GM21423 (cell line): ENCODE measurements around the gene TGM1.

ENCODE experiments used
- ATAC-seq: cut with Tn5 transposase; IDR thresholded peaks from one replicate; pipeline ENCODE4 v1.9.1; 2021; ENCODE audit warnings: mild to moderate bottlenecking, moderate library complexity; ENCODE audit not compliant: unreplicated experiment

TGM1 gene

DNA sequence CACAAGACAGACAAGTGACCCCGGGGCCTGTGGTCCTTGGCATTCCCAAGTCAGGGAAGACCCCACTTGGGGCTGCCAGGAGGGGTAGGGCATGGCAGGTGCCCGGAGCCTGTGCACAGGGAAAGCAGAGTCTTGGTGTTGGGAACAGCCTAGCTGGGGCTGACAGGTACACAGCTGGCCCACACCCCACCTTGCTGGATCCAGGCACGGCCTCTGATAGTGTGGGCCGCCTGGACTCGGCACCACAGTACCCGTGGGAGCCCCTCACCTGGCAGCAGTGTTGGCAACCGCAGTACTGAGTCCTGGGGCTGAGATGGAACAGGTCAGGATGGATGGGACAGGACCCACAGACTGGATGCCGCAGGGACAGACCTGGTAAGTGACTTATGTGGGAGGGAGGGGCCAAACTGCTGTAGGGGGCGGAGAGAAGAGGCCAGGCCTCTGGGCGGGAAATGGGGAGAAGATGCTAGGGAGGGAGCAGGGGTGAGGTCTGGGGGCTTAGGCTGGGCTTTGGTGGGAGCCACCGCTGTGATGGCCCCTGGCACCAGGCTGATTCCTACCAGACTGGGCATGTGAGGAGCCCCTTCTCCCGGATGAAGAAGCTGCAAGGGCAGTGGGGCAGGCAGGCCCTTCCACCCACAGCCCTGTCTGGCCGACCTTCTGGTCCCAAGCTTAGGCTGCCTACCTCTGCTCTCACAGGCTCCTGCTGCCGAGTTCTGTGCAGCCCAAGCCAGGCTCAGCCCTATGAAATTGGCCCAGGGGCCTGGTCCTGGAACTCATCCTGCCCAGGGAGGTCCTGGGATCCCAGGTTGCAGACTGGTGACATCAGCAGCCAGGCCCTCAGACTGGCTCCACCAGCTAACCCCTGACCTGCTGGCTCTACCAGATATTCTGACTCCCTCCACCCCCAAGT lies at the start of gene TGM1:
Gene TGM1 (minus strand): TSS at position 357 of the 913 bp plus-strand sequence. CDS start 825 bp downstream, outside the sequence.
- ATAC-seq: no peak

DNA sequence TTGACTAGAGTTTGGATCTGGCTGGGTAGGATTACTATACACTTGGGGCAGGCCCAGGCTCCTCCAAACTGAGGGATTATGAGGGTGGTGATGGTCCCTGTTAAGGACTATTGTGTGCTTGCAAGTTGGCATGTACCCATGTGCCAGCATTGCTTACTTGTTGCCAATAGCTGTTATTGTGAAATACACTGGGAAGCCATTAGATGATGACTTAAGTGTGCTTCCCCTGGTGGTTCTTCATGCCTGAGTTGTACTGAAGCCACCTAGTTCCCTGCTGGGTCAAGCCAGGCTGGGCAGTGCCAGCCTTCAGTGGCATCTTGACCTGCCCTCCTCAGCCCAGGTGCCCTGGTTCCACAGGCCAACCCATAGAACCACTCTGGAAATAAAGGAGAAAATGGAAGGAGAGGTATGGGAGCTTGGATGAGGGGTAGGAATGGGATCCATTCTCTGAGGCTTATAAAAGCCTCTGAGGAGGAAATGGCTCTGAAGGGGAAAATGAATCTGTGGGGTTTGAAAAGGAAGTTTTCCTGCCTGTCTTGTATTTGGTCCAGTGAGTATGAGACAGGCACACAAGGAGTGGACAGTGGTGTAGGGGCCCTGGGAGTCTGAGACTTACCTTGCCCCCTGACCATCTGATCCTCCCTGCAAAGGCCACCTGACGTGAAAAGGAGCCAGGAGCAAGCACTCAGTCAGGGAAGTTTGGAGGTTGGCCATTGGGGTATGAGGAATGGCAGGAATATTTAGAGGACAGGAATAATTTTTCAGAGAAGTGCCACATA lies 49.0 kb upstream of the TGM1 start:
- no peak for ATAC-seq

DNA sequence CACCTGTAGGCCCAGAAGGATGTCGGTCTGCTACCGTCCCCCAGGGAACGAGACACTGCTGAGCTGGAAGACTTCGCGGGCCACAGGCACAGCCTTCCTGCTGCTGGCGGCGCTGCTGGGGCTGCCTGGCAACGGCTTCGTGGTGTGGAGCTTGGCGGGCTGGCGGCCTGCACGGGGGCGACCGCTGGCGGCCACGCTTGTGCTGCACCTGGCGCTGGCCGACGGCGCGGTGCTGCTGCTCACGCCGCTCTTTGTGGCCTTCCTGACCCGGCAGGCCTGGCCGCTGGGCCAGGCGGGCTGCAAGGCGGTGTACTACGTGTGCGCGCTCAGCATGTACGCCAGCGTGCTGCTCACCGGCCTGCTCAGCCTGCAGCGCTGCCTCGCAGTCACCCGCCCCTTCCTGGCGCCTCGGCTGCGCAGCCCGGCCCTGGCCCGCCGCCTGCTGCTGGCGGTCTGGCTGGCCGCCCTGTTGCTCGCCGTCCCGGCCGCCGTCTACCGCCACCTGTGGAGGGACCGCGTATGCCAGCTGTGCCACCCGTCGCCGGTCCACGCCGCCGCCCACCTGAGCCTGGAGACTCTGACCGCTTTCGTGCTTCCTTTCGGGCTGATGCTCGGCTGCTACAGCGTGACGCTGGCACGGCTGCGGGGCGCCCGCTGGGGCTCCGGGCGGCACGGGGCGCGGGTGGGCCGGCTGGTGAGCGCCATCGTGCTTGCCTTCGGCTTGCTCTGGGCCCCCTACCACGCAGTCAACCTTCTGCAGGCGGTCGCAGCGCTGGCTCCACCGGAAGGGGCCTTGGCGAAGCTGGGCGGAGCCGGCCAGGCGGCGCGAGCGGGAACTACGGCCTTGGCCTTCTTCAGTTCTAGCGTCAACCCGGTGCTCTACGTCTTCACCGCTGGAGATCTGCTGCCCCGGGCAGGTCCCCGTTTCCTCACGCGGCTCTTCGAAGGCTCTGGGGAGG lies 47.9 kb upstream of the TGM1 start, which contains the start of gene LTB4R:
Gene LTB4R (plus strand): TSS at position 857 of the 959 bp plus-strand sequence. CDS start 4,150 bp downstream, outside the sequence.
- peak; percentile 57 for ATAC-seq

DNA sequence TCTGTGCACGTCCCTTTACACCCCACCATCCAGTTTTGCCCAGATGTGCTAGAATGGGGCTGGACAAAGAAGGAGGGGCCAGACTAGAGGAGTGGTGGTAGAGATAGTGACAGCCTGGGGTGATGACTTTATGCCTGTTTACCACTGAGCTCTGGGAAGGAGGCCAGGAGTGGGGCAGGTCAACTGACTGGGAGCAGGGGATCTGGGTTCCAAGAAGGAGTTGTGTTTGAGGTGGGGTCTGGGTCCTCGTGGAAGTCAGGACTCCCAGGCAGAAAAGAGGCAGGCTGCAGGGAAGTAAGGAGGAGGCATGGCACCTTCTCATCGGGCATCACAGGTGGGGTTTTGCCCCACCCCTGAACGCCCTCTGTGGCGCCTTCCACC lies 47.3 kb upstream of the TGM1 start:
- no peak for ATAC-seq

DNA sequence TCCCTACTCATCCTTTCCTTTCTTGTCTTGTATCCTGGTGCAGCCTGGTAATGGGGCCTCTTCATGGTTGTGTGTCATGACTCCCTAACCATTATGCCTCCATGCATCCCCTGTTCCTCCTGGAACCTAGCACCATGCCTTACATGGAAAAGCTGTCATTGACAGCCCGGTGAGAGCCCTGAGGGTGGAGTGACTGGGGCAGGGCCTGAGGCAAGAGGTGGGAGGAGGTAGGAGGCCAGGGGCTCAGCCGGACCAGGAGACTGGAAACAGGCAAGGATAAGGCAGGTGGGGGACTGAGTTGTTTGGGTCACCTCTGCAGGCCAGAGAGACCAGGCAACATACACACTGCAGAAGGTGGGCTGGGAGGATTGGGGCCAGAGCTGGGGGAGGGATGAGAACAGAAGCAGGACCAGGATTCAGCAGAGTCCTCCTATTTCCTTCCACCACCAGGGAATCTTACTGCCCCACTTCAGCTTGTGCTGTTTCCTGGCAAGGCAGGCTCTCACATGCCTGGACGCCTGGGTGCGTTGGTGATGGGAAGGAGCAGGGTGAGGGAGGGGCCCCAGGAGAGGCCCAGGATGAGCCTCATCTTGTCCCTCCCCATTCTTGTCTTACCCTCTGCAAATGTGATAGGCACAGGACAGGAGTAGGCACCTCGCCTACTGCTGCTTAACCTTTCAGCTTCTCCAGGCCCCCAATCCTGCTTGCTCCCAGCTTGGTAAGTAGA lies 46.7 kb upstream of the TGM1 start, which contains the start of gene LTB4R2:
Gene LTB4R2 (plus strand): TSS at position 603 of the 727 bp plus-strand sequence. CDS start 525 bp downstream, outside the sequence.
- ATAC-seq: no peak

DNA sequence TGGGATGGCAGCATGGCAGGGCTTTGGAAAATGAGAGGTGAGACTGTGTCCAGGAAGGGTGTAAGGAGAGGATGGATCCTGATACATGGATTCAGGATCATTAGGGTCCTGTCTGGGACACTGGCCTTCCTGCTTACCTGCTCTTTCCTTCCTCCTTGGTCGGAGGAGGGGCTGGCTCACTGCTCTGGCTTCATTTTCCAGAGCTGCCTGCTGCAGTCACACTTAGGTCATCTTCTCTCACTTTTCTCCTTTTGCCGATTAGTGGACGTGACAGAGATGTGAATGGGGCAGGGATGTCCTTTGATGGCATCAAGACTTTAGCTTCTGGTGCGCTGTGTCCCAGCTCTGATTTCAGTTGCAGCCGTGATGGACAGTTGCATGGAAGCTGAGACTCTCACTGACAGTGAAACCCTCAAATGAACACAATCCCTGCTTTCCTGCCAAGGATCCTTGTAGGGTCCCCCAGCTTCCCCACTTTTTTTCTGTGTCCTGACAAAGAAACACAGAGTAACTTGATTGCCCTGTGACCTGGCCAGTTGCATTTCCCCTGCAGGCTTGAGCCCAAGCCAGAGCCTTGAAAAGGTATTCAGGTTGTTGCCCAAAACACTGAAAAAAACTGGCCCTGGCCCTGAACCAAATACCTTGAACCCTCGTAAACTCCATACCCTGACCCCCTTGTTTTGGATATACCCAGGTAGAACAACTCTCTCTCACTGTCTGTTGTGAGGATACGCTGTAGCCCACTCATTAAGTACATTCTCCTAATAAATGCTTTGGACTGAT lies 45.6 kb upstream of the TGM1 start:
- no peak for ATAC-seq

DNA sequence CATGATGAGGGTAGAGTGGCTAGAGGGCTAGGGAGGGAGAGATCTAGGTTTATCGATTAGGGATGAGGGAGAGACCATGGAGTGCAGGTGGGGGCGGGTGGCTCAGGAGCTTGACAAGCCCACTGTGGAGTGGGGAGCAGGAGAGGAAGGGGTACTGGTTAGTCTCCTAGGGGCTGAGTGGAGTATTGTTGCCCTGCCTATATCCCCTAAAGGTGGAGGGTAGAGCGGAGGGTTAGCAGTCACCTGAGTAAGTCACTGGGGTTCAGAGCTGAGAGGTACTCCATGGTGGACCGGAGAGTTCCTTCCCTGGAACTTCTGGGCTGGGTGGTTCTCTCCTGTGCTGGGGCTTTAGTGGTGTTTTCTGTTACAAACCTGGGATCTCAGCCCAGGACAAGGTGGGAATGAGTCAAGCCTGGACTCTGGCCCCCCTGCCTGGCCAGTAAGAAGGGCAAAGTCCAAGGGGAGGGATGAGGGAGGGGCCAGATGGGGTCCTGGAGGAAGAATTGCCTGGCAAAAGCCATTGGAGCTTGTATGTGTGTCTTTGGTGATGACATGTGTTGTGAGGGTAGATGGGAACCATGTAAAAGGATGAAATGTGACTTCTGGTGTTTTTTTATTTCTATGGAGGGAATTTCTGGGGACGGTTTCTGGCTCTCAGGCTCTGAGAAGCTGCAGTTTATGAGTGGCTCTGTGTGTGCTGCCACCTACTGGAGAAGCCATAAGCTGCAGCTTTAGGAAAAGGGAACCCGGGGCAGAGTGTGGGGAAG lies 44.8 kb upstream of the TGM1 start, which contains the start of gene CIDEB:
Gene CIDEB (minus strand): TSS at position 403 of the 767 bp plus-strand sequence. CDS start 119 bp downstream, at position 284.
- no peak for ATAC-seq

DNA sequence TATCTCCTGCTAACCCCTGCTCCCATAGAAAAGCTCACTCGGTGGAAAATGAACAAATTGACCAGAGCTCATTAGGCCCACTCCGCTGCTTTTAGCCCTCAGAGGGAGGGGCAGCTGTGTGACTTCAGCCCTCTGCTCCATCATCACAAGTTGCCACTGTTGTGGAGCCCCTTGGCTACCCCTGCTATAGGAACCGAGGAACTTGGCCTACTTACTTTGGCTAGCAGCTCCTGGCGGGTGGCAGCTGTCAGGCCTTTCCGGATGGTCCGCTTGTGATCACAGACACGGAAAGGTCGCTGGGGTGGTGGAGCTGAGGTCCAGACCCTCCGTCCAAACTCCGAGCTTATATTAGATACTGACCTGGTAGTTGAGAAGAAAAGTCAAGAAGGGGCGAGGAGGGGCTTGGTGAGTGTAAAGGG lies 44.2 kb upstream of the TGM1 start:
- no peak for ATAC-seq

DNA sequence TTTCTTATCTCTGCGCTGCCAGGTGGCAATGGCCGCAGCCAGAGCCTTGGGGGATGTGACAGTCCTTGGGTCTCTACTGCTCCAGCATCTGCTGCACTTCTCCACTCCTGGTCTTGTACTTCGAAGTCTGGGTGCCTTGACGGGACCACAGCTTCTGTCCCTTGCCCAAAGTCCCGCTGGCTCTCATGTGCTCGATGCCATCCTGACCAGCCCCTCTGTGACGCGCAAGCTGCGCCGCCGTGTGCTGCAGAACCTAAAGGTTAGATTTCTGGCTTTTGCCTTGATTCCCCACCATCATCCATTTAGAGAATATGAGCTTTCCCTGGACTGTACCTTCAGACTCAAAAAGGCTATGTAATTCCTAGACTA lies 41.0 kb upstream of the TGM1 start:
- no peak for ATAC-seq

DNA sequence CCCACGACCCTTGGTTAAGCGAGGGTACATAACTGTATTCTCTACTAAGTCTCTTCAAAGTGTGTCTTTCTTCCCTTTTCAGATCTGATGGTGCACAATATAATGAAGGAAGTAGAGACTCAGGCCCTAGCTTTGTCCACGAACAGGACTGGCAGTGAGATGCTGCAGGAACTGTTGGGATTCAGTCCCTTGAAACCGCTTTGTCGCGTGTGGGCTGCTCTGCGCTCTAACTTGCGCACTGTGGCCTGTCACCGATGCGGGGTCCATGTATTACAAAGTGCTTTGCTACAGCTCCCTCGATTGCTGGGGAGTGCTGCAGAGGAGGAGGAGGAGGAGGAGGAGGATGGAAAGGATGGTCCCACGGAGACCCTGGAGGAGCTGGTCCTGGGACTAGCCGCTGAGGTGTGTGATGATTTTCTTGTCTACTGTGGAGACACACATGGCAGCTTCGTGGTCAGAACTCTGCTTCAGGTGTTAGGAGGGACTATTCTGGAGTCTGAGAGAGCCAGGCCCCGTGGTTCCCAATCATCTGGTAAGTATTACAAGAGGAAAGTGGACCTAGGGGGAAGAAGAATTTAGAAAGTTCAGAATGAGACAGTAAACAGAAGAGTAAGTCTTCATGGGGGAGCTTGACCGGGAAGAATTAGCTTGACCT lies 37.5 kb upstream of the TGM1 start:
- ATAC-seq: no peak

DNA sequence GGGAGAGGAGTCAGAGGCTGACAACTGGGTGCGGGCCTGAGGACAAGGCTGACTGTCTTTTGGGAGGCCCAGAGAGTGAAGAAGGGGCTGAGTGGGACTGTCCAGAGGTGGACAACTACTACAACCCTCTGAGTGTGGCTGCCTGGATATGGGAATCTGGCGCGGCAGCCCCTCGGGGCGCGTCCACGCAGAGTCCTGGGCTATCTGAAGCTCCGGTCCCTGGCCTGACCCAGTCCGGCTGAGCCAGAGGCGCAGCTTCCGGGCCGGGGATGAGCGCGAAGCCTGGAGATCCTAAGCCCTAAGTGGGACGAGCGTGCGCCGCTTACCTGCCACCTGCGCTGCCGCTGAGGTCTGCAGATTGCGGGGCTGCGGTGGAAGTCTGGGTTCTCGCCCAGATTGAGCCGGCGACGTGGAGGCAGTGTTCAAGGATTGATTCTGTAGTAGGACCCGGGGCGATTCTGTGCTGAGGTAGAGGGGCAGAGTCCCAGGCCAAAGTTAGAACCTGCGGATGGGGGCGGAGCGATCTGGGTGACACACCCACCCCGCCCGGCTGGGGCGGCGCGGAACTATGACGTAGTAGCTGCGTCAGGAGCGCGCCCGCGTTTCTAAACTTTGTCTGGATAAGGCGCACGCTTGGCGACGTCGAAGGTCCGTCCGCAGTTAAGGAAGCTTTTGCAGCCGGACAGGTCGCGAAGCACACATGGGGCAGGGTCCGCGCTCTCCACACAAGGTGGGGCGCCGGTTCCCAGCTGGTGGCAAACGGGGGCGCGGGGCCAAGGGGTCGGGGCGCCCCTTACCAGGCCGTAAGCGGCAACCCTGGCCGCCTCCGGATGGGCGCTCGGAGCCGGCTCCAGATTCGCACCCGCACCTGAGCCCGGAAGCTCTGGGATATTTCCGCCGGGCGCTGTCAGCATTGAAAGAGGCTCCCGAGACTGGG lies 36.5 kb upstream of the TGM1 start, which contains the start of the genes DHRS1 and NOP9:
Gene DHRS1 (minus strand): TSS at position 526 of the 937 bp plus-strand sequence. CDS start 674 bp downstream, outside the sequence.
Gene NOP9 (plus strand): TSS at position 596 of the 937 bp plus-strand sequence. CDS start 105 bp downstream, at position 701.
- peak; percentile 53 for ATAC-seq

DNA sequence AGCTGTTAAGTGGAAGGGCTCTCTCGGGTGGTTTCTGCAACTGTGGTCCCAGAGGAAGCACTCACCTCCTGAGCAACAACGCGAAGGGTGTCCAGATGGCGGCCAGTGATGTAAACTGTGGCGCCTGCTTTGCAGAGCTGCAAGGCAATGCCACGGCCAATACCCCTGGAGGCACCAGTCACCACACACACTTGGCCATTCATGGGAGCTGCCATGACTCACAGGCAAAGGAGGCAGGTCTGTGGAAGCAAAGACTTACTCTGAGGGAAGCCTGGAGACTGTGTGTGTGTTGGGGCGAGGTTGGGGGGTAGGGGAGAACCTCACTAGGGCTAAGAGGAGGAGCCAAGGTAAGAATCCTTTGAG lies 35.9 kb upstream of the TGM1 start:
- ATAC-seq: no peak

DNA sequence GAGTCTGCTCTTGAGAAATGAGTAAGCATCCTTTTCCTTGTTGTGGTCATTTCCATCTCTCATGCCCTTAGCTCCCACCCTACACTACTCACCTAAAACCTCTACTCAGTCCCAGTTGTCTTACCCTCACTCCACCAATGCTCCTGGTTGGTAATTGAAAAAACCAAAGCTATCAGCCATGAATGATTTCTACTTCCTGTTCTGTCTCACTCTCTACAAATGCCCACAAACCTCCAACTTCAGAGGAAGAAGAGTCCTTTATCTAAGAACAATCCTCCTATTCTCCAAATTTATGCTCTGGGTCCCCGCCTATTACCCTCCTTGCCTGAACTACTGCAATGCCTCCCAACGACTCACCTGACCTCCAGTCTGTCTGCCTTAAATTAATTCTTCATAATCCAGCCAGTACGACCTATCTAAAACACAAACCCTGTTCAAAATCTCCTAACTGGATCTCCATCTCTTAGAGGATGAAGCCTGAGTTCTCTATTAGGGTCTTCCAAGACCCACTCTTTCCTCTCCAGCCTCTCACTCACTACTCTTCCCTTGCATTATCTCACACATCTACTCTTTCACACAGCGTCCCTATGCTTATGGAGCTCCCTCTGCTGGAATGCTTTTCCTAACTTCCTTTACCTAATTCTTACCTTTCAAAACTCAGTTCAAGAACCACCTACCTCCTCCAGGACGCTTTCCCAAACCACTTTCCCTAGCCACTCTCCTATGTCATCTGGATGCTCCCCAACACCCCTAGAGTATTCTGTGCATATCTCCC lies 34.4 kb upstream of the TGM1 start:
- ATAC-seq: peak; percentile 21

DNA sequence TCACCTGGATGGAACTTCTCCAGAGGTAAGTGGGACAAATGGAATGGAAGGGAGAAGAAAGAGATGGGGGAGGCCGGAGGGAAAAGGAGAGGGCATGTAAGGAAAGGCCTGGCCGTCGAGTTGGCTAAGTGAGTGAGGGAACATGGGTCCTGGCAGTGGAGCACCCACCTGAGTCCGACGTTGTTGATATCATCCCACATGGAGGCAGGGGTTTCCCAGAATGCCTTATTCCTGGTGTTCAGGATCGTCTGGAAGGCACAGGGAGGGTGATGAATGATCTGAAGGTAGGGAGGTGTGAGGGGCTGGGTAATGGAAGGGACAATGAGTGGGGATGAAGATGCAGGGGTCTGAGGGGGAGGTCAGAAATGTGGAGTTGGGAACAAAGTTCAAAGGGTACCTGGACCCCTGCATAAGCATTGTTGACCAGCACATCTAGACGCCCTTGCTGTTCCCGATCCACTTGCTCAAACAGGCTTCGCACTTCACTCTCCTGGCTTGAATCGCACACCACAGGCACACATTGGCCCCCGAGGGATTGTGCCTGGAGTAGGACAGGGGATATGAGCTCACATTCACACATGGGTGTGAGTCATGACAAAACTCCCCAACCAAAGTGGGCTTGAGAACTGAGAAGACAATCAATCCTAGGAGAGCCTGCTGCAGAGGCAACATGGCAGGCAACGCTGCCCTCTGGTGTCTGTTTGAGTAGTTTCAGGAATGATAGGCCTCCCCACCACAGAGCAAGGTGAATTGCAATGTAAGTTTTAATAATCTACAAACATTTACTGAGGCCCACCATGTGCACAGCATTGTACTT lies 33.6 kb upstream of the TGM1 start:
- peak; percentile 43 for ATAC-seq

DNA sequence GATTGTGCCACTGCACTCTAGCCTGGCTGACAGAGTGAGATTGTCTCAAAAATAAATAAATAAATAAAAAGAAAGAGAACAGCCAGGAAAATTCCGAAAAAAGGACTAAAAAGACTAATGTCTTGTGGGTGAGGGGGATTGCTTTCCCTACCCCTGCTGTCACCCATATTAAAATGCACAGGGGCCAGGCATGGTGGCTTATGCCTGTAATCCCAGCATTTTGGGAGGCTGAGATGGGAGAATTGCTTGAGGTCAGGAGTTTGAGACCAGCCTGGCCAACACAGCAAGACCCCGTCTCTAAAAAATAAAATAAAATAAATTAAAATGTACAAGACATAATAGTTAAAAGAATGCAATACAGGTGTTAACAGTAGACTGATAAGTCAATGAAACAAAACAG lies 30.5 kb upstream of the TGM1 start:
- ATAC-seq: no peak
